Neural cell (in vitro differentiated cells): ENCODE measurements around the gene GLT8D1. TPM values are rescaled to one million over a fixed set of nuclear protein-coding genes. Genes with fewer than 3 reads are reported as not detected.

ENCODE experiments used
- H2AFZ ChIP-seq: fragments of 200-600, 300-800 bp; sonication (generic), shearing (Covaris generic); 2 replicates; pipeline ENCODE4 v1.6.0; 2014; ENCODE audit warnings: low read depth, mild to moderate bottlenecking, antibody characterized with exemption, low read length, moderate library complexity
- H3F3A ChIP-seq: fragments of 200-600 bp; shearing (Covaris generic); 2 replicates; pipeline ENCODE4 v1.6.1; 2016; ENCODE audit warnings: mild to moderate bottlenecking, moderate library complexity, mixed read lengths, antibody characterized with exemption, low read length; ENCODE audit not compliant: insufficient read depth, poor library complexity, severe bottlenecking
- H3K27ac ChIP-seq: fragments of 200-600, 300-800 bp; sonication (generic), shearing (Covaris generic); 2 replicates; pipeline ENCODE4 v1.5.1; 2014; ENCODE audit warnings: mild to moderate bottlenecking, low read length, moderate library complexity
- H3K27me3 ChIP-seq: fragments of 300-800, 200-600 bp; sonication (generic), shearing (Covaris generic); 2 replicates; pipeline ENCODE4 v1.6.0; 2014; ENCODE audit warnings: mild to moderate bottlenecking, low read depth, low read length, moderate library complexity; ENCODE audit not compliant: insufficient read depth
- H3K36me3 ChIP-seq: fragments of 300-800, 200-600 bp; sonication (generic), shearing (Covaris generic); 2 replicates; pipeline ENCODE4 v1.5.1; 2014; ENCODE audit warnings: mild to moderate bottlenecking, antibody characterized with exemption, low read length, moderate library complexity; ENCODE audit not compliant: insufficient read depth
- H3K4me2 ChIP-seq: fragments of 300-800, 200-600 bp; sonication (generic), shearing (Covaris generic); 2 replicates; pipeline ENCODE4 v1.6.0; 2014; ENCODE audit warnings: mild to moderate bottlenecking, low read length
- H3K4me3 ChIP-seq: fragments of 300-800, 200-600 bp; sonication (generic), shearing (Covaris generic); 2 replicates; pipeline ENCODE4 v1.5.1; 2014; ENCODE audit warnings: mild to moderate bottlenecking, low read length, moderate library complexity
- H3K79me2 ChIP-seq: fragments of 200-600 bp; shearing (Covaris generic); replicated peaks from 2 replicates; pipeline ENCODE4 v1.6.0; 2014; ENCODE audit warnings: mild to moderate bottlenecking, low read length, moderate library complexity; ENCODE audit not compliant: insufficient read depth
- H3K9ac ChIP-seq: fragments of 300-800, 200-600 bp; sonication (generic), shearing (Covaris generic); 2 replicates; pipeline ENCODE4 v1.6.1; 2016; ENCODE audit warnings: mild to moderate bottlenecking, low read length, mixed read lengths
- H3K9me2 ChIP-seq: fragments of 200-600 bp; shearing (Covaris generic); 2 replicates; pipeline ENCODE4 v1.6.1; 2016; ENCODE audit warnings: mild to moderate bottlenecking, low read length, mixed read lengths; ENCODE audit not compliant: insufficient read depth
- H3K9me3 ChIP-seq: fragments of 200-600, 300-800 bp; sonication (generic), shearing (Covaris generic); 2 replicates; pipeline ENCODE4 v1.6.1; 2016; ENCODE audit warnings: mild to moderate bottlenecking, mixed run types, low read length, moderate library complexity, mixed read lengths
- H4K20me1 ChIP-seq: fragments of 200-600 bp; shearing (Covaris generic); 2 replicates; pipeline ENCODE4 v1.6.1; 2016; ENCODE audit warnings: mild to moderate bottlenecking, mixed run types; ENCODE audit not compliant: insufficient read depth
- EP300 ChIP-seq: fragments of 450-650 bp; conservative IDR thresholded peaks from 2 replicates; pipeline ENCODE4 v1.6.1; 2014; ENCODE audit warnings: antibody characterized with exemption, mild to moderate bottlenecking, moderate library complexity; ENCODE audit not compliant: poor library complexity, severe bottlenecking
- EZH2 ChIP-seq: fragments of 200-600, 300-800 bp; shearing (Covaris generic), sonication (generic); IDR thresholded peaks from 2 replicates; pipeline ENCODE4 v1.6.1; 2014; ENCODE audit warnings: antibody characterized with exemption, low read length, borderline replicate concordance, mild to moderate bottlenecking; ENCODE audit not compliant: insufficient read depth, poor library complexity, severe bottlenecking
- MXI1 ChIP-seq: fragments of 450-650 bp; conservative IDR thresholded peaks from 2 replicates; pipeline ENCODE4 v1.6.1; 2014; ENCODE audit warnings: antibody characterized with exemption, mild to moderate bottlenecking; ENCODE audit not compliant: poor library complexity, severe bottlenecking
- POLR2AphosphoS5 ChIP-seq: IDR thresholded peaks from 2 replicates; pipeline ENCODE4 v1.6.1; 2012
- RAD21 ChIP-seq: fragments of 450-650 bp; conservative IDR thresholded peaks from 2 replicates; pipeline ENCODE4 v1.6.1; 2014; ENCODE audit warnings: antibody characterized with exemption, mild to moderate bottlenecking, moderate library complexity
- SMC3 ChIP-seq: fragments of 450-650 bp; conservative IDR thresholded peaks from 2 replicates; pipeline ENCODE4 v1.6.1; 2014; ENCODE audit warnings: antibody characterized with exemption, mild to moderate bottlenecking, moderate library complexity; ENCODE audit not compliant: poor library complexity
- TAF1 ChIP-seq: IDR thresholded peaks from 2 replicates; pipeline ENCODE4 v1.6.1; 2012; ENCODE audit warnings: low read depth
- polyA plus RNA-seq: library from polyadenylated mRNA; depleted of rRNA; stranded (reverse); fragments of >200 nt; gene quantifications from 2 replicates; pipeline ENCODE4 v1.2.3, GENCODE V29; 2014
- TF ChIP-seq, protein P1 (sequence below): fragments of 450-650 bp; IDR thresholded peaks from 2 replicates; pipeline ENCODE4 v1.5.1; 2014; ENCODE audit warnings: antibody characterized with exemption, mild to moderate bottlenecking, moderate library complexity; ENCODE audit not compliant: poor library complexity, severe bottlenecking
- TF ChIP-seq, protein P2 (sequence below): IDR thresholded peaks from 2 replicates; pipeline ENCODE4 v1.6.1; 2012; ENCODE audit warnings: borderline replicate concordance

The GLT8D1 gene
- polyA plus RNA-seq, 1 donor from 2014 or later = 182 TPM

DNA sequence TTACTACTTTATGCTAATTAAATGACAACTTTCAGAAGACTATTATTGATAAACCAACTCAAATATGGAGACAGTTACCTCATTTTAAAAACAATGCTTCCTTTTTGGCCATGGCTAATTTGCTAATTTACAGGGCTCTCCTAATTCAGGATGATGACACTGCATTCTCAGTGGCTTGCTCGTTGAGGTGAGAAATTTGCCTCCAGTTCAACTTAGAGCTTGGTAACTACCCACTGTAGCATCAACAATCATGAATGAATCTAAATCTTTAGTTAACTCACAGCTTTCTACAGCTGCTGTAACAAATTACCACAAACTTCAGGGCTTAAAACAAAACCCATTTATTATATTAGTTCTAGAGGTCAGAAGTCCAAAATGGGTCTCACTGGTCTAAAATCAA is 33.9 kb downstream of the GLT8D1 start:
- Histone ChIP-seq H3K27me3 (no peaks in the 10 kb centered on the region), H3K9me3 (no peaks in the 10 kb centered on the region), H3K79me2 (peaks cover 12% of the 10 kb centered on the region), H3K4me2 (no peak overlapping the region), H3K36me3 (peaks cover 4% of the 10 kb centered on the region), H3K9me2 (no peaks in the 10 kb centered on the region), H3K27ac (no peak overlapping the region), H2AFZ (no peak overlapping the region), H3K4me3 (no peak overlapping the region), H4K20me1 (no peaks in the 10 kb centered on the region), H3F3A (no peaks in the 10 kb centered on the region), H3K9ac (no peak overlapping the region)
- no peak for TF ChIP-seq SMC3
- no peak for TF ChIP-seq EP300

DNA sequence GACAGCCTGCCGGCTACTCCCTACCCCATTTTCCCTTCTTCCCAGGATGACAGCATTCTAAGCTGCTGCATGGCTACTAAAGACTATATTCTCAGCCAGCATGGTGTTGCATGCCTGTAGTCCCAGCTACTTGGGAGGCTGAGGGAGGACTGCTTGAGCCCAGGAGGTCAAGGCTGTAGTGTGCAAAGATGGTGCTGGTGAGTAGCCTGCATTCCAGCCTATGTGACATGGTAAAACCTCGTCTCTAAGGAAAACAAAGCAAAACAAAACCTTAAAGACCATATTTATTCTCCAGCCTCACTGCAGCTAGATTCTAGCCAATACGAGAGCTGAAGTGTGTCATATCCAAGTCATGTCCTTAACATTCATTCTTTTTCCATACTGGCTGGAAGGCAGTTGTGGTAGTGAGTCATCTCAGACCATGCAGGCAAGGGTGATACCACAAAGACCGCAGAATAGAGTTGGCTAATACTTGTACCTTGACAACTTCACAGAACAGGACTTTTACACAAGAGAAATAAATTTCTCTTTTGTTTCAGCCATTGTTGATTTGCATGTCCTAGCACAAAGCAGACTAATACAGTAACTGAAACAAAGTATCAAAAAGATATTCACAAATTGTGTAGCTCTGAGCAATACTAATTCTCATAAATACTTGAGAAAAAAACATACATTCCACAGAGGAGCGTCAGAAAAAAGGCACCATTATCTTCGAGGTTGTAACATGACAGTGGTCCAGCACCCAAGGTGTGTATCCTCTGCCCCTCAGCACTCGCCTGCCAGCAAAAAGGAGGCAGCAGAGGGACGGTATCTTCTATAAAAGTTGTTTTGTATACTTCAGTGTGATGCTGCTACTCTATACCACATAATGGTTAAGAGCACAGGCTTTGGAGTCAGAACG is 34.7 kb downstream of the GLT8D1 start:
- Histone ChIP-seq H3K27me3 (no peaks in the 10 kb centered on the region), H3K9ac (no peak overlapping the region), H3K4me3 (no peak overlapping the region), H3K79me2 (peaks cover 12% of the 10 kb centered on the region), H3K9me2 (no peaks in the 10 kb centered on the region), H3K36me3 (peaks cover 4% of the 10 kb centered on the region), H4K20me1 (no peaks in the 10 kb centered on the region), H3K4me2 (no peak overlapping the region), H2AFZ (no peak overlapping the region), H3K9me3 (no peaks in the 10 kb centered on the region), H3K27ac (no peak overlapping the region), H3F3A (no peaks in the 10 kb centered on the region)
- TF ChIP-seq, protein P1, sequence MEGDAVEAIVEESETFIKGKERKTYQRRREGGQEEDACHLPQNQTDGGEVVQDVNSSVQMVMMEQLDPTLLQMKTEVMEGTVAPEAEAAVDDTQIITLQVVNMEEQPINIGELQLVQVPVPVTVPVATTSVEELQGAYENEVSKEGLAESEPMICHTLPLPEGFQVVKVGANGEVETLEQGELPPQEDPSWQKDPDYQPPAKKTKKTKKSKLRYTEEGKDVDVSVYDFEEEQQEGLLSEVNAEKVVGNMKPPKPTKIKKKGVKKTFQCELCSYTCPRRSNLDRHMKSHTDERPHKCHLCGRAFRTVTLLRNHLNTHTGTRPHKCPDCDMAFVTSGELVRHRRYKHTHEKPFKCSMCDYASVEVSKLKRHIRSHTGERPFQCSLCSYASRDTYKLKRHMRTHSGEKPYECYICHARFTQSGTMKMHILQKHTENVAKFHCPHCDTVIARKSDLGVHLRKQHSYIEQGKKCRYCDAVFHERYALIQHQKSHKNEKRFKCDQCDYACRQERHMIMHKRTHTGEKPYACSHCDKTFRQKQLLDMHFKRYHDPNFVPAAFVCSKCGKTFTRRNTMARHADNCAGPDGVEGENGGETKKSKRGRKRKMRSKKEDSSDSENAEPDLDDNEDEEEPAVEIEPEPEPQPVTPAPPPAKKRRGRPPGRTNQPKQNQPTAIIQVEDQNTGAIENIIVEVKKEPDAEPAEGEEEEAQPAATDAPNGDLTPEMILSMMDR = no peak
- TF ChIP-seq TAF1 (no peak), POLR2AphosphoS5 (no peak), EP300 (no peak), EZH2 (no peak), SMC3 (no peak), RAD21 (no peak), MXI1 (no peak)
- TF ChIP-seq, protein P2, sequence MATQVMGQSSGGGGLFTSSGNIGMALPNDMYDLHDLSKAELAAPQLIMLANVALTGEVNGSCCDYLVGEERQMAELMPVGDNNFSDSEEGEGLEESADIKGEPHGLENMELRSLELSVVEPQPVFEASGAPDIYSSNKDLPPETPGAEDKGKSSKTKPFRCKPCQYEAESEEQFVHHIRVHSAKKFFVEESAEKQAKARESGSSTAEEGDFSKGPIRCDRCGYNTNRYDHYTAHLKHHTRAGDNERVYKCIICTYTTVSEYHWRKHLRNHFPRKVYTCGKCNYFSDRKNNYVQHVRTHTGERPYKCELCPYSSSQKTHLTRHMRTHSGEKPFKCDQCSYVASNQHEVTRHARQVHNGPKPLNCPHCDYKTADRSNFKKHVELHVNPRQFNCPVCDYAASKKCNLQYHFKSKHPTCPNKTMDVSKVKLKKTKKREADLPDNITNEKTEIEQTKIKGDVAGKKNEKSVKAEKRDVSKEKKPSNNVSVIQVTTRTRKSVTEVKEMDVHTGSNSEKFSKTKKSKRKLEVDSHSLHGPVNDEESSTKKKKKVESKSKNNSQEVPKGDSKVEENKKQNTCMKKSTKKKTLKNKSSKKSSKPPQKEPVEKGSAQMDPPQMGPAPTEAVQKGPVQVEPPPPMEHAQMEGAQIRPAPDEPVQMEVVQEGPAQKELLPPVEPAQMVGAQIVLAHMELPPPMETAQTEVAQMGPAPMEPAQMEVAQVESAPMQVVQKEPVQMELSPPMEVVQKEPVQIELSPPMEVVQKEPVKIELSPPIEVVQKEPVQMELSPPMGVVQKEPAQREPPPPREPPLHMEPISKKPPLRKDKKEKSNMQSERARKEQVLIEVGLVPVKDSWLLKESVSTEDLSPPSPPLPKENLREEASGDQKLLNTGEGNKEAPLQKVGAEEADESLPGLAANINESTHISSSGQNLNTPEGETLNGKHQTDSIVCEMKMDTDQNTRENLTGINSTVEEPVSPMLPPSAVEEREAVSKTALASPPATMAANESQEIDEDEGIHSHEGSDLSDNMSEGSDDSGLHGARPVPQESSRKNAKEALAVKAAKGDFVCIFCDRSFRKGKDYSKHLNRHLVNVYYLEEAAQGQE = no peak
